Forelimb muscle (tissue), 1 donor: ENCODE measurements around the gene KNTC1. TPM values are rescaled to one million over a fixed set of nuclear protein-coding genes. Genes with fewer than 3 reads are reported as not detected.
A peak's percentile ranks its signal among the peaks of the same experiment; 100 is the strongest.
"Not testable (repeated sequence)": the region's sequence is repeated elsewhere in the genome, so short reads cannot be mapped to it uniquely, and the experiment has no call there.

ENCODE experiments used
- DNase-seq: peaks from one replicate; pipeline ENCODE4 v3.0.0-alpha.2; 2013; ENCODE audit warnings: low read depth
- polyA plus RNA-seq: library from polyadenylated mRNA; unstranded; fragments of 120-200 nt; gene quantifications from one replicate; pipeline ENCODE4 v1.2.1, GENCODE V29; 2013; ENCODE audit not compliant: insufficient read length

KNTC1 gene, protein sequence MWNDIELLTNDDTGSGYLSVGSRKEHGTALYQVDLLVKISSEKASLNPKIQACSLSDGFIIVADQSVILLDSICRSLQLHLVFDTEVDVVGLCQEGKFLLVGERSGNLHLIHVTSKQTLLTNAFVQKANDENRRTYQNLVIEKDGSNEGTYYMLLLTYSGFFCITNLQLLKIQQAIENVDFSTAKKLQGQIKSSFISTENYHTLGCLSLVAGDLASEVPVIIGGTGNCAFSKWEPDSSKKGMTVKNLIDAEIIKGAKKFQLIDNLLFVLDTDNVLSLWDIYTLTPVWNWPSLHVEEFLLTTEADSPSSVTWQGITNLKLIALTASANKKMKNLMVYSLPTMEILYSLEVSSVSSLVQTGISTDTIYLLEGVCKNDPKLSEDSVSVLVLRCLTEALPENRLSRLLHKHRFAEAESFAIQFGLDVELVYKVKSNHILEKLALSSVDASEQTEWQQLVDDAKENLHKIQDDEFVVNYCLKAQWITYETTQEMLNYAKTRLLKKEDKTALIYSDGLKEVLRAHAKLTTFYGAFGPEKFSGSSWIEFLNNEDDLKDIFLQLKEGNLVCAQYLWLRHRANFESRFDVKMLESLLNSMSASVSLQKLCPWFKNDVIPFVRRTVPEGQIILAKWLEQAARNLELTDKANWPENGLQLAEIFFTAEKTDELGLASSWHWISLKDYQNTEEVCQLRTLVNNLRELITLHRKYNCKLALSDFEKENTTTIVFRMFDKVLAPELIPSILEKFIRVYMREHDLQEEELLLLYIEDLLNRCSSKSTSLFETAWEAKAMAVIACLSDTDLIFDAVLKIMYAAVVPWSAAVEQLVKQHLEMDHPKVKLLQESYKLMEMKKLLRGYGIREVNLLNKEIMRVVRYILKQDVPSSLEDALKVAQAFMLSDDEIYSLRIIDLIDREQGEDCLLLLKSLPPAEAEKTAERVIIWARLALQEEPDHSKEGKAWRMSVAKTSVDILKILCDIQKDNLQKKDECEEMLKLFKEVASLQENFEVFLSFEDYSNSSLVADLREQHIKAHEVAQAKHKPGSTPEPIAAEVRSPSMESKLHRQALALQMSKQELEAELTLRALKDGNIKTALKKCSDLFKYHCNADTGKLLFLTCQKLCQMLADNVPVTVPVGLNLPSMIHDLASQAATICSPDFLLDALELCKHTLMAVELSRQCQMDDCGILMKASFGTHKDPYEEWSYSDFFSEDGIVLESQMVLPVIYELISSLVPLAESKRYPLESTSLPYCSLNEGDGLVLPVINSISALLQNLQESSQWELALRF (N-terminal part only)
- polyA plus RNA-seq, result 18.0 TPM

DNA sequence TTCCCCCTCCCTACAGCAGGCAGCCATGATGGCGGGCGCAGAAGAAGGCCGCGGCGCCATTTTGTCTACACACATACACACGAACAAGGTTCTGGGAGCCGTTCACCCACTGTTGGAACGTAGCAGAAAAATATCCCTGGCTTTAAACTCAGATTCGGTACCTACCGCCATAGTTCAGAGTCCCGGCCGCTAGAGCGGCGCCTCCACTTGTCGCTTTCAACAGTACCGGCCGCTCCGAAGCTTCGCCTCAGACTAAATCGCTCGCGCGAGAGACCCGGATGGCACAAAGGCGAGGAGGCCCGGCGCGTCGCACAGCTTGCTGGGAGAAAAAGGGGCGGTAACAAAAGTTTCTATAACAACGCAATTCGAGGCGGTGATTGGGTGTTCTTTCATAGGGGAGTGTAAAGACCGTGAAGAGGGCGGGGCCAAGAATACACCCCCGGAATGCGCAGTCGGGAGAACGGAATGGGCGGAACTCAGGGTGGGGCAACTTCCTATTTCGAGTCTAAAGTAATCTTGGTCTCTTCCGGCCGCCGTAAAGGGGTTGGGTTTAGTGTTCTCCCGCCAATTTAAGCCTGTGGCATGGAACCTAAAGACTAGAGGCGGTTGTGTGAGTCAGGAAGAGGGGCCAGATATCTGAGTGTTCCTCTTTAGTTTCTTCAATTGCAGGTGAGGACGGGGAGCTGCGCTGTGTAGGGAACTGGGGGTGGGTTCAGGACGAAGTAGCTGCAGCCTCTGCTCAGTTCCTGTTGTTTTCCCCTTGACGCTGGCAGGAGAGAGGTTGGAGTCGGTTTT is at the start of gene KNTC1, which contains the start of gene RSRC2:
KNTC1 (plus strand) TSS at position 567 of the 795 bp plus-strand sequence. CDS start 2,815 bp downstream, outside the sequence.
RSRC2 (minus strand) TSS at position 254 of the 795 bp plus-strand sequence; CDS start at position 171, 83 bp downstream.
- DNase-seq, result peak; percentile 99

DNA sequence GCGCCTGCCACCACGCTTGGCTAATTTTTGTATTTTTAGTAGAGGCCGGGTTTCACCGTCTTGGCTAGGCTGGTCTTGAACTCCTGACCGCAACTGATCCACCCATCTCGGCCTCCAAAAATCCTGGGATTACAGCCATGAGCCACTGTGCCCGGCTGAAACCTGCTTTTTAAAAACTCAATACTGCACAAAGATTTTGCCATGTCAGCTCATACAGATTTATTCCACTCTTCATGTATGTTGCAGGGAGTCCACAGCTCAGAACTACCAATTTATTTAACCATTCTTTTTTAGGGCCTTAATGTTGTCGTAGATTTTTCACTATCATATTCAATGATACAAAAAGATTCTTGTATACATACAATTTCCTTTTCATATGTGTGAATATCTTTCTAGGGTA is 46.3 kb upstream of the KNTC1 start:
- DNase-seq, result no peak

- DNase-seq, result no peak
Observed at GRCh38 chr12:122481861-122482260, 45.2 kb upstream of the KNTC1 start.

DNA sequence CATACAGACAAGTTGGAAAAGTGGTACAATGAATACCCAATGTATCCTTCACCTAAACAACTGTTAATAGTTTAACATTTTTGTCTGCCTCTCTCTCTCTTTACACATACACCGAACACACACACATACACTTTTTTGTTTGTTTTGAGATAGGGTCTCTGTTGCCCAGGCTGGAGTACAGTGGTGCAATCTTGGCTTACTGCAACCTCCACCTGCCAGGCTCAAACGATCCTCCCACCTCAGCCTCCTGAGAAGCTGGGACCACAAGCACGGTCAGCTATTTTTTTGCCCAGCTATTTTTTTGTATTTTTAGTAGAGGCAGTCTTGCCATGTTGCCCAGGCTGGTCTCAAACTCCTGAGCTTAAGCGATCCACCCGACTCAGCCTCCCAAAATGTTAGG is 43.1 kb upstream of the KNTC1 start:
- DNase-seq, result no peak

- DNase-seq, result not testable (repeated sequence)
Observed at GRCh38 chr12:122484385-122484784, 42.7 kb upstream of the KNTC1 start.

- not testable (repeated sequence) for DNase-seq
Observed at GRCh38 chr12:122486360-122486759, 40.7 kb upstream of the KNTC1 start.

DNA sequence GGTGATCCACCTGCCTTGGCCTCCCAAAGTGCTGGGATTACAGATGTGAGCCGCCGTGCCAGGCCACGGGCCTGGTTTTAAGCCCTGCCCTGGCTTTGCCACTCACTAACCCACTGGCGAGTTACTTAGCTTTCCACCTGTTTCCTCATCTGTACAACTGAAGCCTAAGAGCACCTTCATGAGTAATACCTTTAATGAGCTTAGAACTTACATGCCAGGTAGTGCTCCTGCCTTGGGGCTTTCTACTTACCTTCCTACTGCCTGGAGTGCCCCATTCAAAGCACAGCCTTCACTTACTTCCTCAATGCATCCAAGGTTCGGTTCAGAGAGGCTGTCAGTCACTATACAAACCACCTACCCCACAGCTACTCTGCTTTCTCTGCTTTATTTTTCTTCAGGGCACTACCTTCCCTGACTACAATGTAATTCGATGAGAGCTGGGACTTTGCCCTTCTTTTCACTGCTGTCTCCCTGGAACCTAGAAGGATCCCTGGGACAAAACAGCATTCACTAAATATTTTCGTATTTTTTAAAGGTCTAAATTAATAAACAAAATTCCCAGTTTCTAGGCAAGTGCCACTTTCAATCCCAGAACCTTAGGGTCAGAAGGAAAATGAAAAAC is 40.1 kb upstream of the KNTC1 start:
- DNase-seq, result no peak

- not testable (repeated sequence) for DNase-seq
Observed at GRCh38 chr12:122487807-122488206, 39.2 kb upstream of the KNTC1 start.

DNA sequence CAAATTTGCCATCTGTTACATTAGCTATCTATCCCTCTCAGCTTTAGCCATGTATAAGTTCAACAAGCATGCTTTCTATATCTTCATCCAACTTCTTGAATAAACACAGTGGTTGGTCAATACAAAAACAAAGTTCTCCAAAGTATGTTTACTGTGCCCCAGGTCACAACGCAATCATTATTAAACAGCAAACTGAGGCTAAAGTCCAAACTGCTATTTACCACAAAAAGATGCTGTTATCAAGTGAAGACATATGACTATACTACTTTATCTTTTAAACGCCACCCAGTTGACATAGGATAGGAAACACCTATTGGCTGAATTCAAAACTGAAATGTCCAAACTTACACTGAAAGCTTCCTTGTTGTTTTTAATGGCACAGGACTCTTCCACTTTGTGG is 38.0 kb upstream of the KNTC1 start:
- no peak for DNase-seq

DNA sequence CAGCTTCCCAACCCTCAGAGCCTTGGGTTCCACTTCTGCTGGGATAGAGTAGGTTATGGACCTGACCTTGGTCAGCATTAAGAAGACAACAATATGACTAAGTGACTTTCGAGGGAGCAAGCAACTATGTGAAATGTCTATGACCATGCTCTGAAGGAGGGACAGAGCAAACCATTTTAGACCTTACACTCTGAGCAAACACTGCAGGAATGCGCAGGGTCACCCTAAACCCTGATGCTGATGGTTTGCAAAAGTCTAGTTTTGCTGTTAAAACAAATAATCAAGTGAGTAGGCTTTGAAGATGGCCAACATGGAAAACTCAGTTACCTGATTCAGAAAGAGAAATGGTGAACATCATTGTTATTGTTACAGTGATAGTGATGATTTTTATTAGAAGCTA is 35.1 kb upstream of the KNTC1 start:
- no peak for DNase-seq

- DNase-seq, result not testable (repeated sequence)
Observed at GRCh38 chr12:122493222-122493621, 33.8 kb upstream of the KNTC1 start.

- DNase-seq, result no peak
Observed at GRCh38 chr12:122495258-122495657, 31.8 kb upstream of the KNTC1 start.

DNA sequence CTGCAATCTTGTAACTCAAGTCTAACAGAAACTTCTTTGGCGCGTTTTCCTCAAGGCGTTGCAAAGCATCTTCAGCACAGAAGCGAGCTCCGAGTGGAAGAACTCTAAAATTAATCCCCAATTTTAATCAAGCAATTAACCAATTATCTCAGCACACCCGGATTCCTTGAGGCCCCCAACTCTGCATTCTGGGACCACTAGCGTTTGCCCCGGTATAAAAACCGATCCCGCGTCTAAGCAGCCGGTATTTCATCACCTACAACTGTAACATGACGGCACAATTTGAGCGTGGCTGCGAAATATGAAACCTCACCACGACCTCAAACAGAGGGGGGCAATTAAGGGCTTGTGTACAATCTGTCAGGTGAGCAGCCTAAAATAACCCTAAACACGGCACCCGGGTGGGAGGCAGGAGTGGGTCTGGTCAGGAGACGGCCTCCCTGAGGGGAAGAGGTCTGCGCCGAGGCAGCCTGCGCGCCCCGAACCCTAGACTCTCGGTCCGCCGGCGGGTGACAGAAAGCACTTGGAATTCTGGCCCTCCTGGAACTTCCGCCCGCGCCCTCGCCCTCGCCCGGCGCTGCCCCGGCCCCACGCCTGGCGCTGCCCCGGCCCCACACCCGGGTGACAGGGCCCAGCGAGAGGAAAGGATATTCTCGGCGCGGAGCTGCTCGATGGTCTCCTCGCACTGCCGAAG is 26.9 kb upstream of the KNTC1 start:
- DNase-seq, result peak; percentile 46

DNA sequence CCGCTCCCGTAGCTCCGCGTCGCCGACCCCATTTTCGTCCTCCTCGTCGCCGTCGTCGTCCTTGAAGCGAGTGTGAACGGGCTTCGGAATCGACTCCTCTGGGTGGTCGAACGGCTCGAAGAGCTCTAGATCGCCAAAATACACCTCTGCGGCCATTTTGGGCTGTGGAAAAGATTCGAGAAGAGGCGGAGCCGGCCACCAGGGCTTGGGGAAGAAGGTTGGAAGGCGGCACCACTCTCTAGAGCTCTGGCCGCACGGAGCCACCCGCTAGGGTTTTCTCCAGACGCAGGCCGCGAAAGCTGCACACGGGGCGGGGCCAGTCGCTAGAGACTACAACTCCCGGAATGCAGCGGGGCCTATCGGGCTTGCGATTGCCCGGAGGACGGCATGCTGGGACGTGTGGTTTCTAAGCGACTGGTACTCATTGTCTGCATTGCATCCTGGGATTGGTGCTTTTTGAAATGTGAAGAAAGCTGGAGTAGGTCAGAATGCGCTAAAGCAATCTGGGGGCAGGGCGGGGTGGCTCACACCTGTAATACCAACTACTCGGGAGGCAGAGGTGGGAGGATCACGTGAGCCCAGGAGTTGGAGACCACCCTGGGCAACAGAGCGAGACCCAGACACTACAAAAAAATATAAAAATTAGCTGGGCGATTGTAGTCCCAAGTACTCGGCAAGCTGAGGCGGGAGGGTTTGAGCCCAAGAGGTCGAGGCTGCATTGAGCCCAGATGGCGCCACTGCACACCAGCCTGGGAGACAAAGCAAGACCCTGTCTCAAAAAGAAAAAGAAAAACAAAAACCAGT is 26.2 kb upstream of the KNTC1 start, which contains the start of gene ZCCHC8:
ZCCHC8 (minus strand) TSS at position 248 of the 804 bp plus-strand sequence; CDS start at position 156, 92 bp downstream.
- DNase-seq, result peak; percentile 93

DNA sequence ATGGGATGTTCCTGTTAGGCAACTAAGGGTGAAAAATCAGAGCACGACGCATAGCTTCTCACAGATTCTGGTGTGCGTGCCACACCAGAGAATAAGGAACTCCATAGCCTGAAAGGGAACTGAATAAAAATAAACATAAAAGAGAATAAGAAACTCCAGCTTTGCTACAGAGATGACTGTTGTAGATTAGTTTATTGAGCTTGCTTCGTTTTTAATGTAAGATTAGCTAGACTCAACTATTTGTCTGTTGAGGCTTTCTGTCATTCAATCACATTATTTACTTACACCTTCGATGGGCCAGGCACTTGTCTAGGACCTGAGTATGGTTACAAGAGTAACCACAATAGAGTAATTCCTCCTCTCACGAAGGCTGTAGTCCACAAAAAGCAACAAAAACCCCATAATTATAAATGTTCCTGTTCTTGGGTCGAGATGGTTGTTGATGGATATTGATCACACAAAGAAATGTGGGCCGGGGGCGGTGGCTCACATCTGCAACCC is 25.5 kb upstream of the KNTC1 start:
- no peak for DNase-seq

DNA sequence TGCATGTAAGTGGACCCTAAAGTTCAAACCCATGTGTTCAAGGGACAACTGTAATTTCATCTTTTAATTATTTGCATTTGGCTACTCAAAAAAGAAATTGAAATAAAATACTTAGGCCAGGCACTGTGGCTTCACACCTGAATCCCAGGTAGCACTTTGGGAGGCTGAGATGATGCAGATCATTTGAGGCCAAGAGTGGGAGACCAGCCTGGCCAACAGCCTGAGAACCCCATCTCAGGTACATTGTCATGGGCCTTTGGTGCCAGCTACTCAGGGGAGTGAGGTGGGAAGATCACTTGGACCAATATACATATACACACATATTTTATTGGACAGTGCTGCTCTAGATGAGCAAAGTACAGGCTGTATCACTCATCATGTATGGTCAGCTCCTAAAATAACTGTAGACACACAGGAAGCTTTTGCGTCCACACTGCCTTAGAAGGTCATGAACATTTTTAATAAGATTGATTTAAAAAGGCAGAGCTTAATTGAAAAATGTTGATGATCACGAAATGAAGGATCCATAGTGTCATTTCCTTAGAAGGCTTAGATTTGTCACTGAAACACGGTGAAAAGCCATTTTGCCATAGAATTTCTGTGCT is 23.8 kb upstream of the KNTC1 start:
- no peak for DNase-seq

DNA sequence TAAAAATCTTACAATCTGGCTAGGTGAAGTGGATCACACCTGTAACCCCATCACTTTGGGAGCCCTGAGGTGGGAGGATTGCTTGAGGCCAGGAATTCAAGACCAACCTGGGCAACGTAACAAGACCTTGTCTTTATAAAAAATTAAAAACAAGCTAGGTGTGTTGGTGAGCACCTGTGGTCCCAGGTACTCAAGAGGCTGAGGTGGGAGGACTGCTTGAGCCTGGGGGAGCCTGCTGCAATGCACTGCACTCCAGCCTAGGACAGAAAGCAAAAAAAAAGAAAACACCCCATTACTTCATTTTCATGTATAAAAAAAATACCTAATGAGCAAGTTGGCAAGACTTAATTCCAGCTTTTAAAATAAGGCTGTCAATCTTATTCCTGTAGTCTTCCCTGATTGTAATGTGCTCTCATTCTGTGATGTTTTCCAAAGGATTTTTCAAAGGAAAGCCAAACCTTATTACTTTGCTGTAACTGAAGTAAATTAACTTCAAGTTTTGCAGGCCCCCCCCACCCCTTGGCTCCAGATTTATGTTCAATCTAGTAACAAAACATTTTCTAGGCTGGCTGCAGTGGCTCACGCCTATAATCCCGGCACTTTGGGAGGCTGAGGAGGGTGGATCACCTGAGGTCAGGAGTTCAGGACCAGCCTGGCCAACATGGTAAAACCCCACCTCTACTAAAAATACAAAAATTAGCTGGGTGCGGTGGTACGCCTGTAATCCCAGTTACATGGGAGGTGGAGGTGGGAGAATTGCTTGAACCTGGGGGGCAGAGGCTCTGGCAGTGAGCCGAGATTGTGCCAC is 23.1 kb upstream of the KNTC1 start:
- no peak for DNase-seq
